ENCODE measurements around the gene CUL9.

CUL9 gene

DNA sequence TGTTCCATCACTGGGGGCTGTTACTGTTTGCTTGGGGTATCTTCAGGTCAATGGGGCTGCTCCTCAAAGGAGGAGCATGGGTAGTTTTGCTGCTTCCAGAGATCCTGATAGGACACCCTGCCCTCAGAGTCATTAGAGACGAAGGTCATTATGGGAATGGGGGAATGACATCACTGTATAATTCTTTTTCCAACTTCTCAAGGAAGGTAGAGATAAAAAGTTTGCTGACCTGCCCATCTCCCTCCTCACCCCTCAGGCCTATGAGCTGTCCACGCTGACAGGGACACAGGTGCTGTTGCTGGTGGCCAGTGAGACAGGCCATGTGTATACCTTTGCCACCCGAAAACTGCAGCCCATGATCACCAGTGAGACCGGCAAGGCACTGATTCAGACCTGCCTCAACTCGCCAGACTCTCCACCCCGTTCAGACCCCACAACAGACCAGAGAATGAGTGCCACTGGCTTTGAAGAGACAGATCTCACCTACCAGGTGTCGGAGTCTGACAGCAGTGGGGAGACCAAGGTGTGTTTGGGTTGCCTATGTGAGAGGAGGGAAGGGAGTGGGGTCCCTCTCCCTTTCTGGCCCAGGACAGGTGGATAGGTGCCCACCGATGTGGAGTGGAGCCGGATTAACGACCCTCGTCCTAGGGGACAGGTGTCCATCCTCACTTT lies 8.3 kb upstream of the CUL9 start:
- DNase-seq: no peak

- DNase-seq: peak; percentile 100
Observed at GRCh38 chr6:43174263-43175112, 7.5 kb upstream of the CUL9 start.

- DNase-seq: no peak
Observed at GRCh38 chr6:43175676-43176422, 6.1 kb upstream of the CUL9 start.

DNA sequence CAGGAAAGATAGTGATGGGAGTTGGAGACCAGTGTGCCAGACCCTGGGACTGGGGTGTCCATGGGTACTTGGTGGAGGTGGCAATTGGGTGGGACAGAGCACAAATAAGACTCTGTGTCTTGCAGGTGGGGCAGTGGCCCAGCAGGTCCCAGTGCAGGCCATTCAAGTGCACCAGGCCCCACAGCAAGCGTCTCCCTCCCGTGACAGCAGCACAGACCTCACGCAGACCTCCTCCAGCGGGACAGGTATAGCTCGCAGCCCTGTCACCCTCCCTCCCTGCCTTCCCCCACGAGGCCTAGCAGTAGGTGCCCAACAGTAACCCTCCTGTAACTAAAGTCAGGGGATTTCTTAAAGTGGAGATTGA lies 5.6 kb upstream of the CUL9 start:
- no peak for DNase-seq

DNA sequence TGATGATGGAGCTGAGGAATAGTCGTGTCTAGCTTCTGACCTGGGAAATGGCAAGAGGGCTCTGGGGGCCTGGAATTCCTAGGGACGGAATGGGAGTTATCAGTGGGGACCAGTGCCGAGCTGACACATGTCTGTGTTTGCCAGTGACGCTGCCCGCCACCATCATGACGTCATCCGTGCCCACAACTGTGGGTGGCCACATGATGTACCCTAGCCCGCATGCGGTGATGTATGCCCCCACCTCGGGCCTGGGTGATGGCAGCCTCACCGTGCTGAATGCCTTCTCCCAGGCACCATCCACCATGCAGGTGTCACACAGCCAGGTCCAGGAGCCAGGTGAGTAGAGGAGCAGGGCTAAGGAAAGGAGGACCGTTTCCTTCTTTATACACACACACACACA lies 3.8 kb upstream of the CUL9 start:
- no peak for DNase-seq

DNA sequence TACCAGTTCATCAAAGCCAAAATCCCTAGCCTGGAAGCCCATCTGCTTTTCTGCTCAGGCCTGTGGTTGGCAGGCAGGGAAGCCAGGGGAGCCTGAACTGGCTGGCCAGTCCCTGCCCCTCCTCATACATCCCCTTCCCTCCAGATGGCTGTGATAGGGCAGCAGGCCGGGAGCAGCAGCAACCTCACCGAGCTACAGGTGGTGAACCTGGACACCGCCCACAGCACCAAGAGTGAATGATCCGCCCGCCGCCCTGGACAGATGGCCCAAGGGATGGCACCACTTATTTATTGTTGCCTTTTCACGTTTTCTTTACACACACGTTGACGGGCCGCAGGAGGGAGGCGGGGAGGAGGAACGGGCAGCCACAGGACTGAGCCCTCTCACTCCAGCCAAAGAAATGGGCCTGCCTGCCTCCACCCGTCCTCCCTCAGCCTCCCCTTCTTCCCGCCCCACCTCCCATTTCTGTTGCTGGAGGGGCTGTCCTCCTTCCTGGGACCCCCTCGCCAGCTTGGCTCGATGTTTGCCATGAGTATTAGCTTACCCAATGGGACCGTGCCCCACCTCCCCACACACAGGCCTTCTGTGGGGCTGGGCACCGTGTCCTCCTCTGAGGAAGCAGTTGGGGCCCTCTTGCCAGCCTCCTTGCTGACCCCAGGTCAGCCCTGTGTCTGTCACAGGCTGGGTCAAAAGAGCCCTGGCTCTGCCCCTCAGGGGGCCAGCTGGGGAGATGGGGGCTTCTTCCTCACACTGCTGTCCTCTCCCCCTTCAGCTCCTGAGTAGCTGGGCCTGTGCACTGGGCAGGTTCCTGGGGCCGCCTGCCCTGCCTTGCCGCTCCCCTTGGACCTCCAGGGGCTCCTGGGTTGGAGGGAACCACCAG lies 2.8 kb upstream of the CUL9 start:
- DNase-seq: no peak

- DNase-seq: no peak
Observed at GRCh38 chr6:43180058-43180457, 1.9 kb upstream of the CUL9 start.

- DNase-seq: peak; percentile 16
Observed at GRCh38 chr6:43180985-43181384, 1.0 kb upstream of the CUL9 start.

DNA sequence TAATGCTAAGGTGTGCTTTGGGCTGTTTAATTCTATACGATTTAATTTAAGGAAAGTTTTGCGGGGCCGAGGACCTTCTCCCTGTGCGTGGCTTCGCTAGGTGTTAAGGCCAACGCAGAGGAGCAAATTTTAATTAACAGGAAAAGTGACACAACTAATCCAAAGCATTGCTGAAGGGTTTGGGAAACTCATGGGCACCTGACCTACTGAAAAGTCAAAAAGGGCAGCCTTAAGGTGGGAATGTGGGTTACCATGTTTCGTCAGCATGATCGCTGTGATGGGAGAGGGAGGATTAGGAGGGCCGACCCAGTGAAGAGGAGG lies 415 bp upstream of the CUL9 start:
- no peak for DNase-seq

DNA sequence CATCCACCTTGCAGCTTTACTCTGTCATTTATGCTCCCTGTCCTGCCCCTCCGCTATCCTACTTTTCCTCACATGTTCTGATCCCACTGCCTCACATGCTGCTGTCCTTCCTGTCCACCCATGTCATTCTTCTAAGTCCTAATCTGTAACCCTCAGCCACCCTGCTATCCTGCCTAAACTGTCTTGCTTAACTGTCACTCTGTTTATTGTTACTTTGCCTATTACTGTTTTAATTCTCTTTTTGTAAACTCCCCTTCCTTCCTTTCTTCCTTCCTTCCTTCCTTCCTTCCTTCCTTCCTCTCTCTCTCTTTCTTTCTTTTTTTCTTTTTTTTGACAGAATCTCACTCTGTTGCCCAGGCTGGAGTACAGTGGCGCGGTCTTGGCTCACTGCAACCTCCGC lies 1.4 kb downstream of the CUL9 start:
- no peak for DNase-seq

- no peak for DNase-seq
Observed at GRCh38 chr6:43184268-43184985, 2.4 kb downstream of the CUL9 start.

DNA sequence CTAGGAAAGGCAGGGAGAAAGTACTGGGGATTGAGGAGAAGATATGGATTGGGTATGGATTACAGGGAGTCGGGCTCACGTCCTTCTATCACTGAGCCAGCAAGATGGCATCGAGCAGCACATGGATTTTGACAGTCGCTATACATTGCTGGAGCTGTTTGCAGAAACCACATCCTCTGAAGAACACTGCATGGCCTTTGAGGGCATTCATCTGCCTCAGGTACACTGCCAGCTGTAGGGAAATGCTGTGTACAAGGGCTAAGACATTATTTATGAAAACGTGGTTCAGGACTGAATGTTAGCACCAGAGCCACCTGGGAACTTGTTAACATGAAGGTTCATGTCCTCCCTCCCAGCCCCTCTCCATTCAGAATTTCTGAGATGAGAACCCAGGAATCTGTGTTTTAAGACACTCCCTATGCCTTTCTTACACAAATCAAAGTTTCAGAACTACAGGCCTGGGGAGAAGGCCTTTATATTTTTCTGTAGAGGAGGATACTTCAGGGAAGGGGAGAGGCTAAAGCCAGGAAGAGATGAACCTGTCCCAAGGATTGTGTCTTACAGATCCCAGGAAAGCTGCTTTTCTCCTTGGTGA lies 3.5 kb downstream of the CUL9 start:
- DNase-seq: no peak

- no peak for DNase-seq
Observed at GRCh38 chr6:43186019-43186418, 4.0 kb downstream of the CUL9 start.

DNA sequence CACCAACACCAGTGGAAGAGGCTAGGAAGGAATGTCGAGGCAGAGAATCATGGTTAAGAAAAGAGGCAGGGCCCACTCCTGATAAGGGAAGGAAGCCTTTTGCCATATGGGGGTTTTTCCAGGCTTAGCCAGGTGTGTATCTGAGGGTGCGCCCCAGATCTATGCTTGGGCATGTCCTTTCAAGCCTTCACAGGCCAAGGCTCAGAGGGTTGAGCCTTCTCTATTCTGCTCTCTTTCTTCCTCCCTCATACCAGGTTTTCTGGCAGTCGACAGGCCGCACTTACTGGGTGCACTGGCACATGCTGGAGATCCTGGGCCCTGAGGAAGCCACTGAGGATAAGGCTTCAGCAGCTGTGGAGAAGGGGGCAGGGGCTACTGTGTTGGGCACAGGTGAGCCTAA lies 4.7 kb downstream of the CUL9 start:
- DNase-seq: no peak

DNA sequence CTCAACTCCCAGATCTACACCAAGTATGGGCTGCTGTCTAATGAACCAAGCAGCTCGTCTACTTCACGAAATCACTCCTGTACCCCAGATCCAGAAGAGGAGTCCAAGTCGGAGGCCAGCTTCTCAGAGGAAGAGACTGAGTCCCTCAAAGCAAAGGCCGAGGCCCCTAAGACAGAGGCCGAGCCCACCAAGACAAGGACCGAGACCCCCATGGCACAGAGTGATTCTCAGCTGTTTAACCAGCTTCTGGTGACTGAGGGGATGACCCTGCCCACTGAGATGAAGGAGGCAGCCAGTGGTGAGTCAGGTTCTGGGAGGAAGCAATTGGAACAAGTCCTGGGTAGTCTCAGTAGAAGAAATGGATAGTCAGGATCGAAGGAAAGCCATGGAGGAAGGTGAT lies 5.8 kb downstream of the CUL9 start:
- DNase-seq: no peak

DNA sequence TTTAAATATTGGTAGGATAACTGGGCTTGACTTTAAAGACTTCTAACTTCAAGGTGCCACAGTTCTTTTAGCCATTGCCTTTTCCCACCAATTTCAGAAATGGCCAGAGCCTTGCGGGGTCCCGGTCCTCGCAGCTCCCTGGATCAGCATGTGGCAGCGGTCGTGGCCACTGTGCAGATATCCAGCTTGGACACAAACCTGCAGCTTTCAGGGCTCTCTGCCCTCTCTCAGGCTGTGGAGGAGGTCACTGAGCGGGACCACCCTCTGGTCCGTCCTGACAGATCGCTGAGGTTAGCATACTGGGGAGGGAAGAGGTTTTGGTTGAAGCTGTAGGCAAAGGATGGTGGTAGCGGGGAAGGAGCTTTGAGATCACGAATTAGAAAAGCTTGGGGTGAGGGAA lies 6.4 kb downstream of the CUL9 start:
- no peak for DNase-seq

DNA sequence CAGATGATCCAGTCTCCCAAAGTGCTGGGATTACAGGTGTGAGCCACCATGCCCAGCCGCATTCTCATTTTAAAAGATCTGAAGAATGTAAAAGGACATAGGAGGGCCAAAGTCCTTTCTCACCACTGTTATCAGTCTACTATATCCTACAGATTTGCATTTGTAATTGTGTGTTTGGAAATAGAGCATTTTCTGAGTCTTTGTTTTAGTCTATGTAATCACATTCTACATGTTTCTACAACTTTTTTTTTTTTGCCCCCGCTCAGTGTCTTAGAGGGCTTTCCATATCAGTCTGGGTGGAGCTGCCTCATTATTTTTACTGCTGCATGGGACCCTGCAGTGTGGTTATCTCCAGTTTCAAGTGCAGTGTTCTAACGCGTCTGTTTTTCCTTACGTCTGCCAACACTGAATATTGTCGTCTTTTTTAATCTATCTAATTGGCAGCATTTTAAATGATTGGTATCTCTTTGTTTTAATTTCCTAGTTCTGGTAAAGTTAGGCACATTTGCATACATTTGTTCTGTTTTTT lies 7.8 kb downstream of the CUL9 start:
- no peak for DNase-seq

- DNase-seq: no peak
Observed at GRCh38 chr6:43192911-43193310, 10.9 kb downstream of the CUL9 start.

- no peak for DNase-seq
Observed at GRCh38 chr6:43193929-43194328, 11.9 kb downstream of the CUL9 start.

GRCh38 chr6:43196337-43196736 lies 14.3 kb downstream of the CUL9 start:
- DNase-seq: no peak

GRCh38 chr6:43199912-43200311 lies 17.9 kb downstream of the CUL9 start:
- no peak for DNase-seq
